ENCODE data around the gene POU6F2.

Gene POU6F2

GRCh38 chr7:39451901-39452300 is 474.2 kb downstream of the POU6F2 start:
- DNase-seq (ENCODE audit: low read depth), result no peak

DNA sequence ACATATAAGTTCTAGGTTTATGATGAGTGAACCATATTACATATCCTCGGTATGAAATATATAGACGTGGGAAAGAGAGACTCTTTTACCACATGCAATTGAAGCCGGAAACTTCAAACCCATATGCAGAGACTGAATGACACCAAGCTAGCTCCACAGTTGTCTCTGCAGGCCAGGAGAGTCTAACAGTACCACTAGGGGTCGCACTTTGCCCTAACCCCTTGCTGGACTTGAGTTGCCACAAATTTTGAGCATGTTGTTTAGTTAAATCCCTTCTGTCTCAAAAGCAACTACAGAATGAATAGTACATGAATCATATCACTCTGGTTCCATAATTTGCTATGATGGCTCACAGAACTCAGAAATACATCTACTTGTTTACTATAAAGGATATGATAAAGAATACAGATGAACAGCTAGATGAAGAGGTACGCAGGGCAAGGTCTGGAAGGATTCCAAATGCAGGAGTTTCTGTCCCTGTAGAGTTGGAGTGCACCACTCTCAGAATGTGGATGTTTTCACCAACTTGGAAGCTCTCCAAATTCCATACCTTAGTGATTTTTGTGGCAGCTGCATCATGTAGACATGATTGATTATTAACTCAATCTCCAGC is 476.1 kb downstream of the POU6F2 start:
- DNase-seq (ENCODE audit: low read depth), result peak; percentile 10

- DNase-seq (ENCODE audit: low read depth), result no peak
These were observed 480.5 kb downstream of the POU6F2 start for GRCh38 chr7:39458061-39458745.

DNA sequence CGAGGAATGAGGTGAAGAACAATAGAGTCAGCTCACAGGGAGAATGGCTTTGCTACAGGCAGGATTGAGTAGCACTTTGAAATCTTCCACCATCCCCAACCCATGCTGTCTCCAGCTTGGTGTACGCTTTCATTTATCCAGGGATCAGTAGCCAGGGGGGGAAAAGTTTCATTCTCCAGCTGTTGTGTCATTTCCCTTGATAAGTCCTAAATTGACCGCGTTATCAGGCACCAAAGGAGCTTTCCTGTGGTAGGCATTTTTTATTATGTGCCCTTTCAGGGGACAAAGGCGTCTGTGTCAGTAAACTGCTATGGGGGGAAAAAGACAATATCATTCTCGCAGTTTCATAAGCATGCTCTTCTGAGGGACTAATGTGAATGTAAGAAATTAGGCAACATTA is 481.9 kb downstream of the POU6F2 start:
- DNase-seq (ENCODE audit: low read depth), result no peak

- DNase-seq (ENCODE audit: low read depth), result no peak
These were observed 482.8 kb downstream of the POU6F2 start for GRCh38 chr7:39460486-39460885.

DNA sequence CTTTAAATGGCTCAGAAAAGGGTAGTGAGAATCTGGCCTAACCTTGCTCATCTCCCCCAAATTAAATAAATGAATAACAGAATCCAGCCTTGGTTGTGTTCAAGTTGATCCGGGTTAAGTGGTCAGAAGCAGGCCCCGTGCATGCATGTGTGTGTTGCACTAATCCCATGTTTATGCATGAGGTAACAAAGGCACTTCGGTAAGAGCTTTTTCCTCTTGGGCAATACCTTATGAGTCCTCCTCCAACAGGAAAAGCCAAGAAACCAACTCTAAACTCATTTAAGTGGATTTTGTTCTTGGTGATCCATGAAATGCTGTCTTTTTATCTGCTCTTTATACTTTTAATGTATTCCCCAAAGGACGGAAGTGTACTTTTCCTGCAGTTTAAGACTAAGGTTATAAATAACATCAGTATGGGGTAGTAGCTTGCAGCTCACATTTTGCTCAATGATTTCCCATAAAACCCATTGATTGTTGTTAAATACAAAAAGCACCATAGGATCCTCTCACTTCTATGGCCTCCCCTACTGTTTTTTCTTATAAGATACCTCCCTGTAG is 483.6 kb downstream of the POU6F2 start:
- no peak for DNase-seq (ENCODE audit: low read depth)

DNA sequence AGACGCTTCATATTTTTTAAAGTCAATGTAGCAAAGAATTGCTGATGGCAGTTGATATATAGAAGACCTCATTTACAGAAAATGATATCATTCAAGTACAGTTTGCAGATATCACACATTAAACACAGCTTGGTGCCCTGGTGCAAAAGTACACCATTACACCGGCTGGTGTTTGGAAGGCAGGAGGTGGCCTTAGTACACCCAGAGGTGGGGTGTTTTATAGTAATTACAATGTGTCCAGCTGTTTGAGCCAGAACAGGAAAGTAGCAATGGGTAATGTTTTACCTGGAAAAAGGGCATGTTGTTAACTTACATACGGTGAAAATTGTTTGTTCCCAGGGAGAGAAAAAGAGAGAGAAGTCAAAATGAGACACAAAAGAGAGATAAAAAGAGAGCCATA is 485.5 kb downstream of the POU6F2 start:
- no peak for DNase-seq (ENCODE audit: low read depth)

DNA sequence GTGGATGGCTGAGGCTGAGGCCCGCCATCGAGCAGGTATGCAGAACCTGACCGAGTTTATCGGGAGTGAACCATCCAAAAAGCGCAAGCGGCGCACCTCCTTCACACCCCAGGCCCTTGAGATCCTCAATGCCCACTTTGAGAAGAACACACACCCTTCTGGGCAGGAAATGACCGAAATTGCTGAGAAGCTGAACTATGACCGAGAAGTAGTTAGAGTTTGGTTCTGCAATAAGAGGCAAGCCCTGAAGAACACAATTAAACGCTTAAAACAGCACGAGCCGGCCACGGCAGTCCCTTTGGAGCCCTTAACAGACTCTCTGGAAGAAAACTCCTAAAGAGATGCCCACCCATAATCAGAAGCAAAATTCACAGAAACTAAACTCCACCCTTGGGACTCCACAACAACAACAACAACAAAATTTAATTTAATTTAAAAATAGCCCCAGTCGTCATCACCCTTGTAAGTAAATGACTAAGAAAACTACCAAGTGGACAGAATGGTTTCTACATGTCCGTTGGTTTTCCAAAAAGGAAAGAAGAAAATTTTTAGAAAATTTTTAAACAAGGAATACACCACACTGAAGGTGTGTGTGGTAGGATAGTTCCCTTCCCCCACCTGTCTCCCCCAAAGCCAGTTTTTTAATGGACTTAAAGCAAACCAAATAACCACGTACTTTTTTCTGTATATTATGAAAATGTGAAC is 486.8 kb downstream of the POU6F2 start:
- DNase-seq (ENCODE audit: low read depth), result no peak

DNA sequence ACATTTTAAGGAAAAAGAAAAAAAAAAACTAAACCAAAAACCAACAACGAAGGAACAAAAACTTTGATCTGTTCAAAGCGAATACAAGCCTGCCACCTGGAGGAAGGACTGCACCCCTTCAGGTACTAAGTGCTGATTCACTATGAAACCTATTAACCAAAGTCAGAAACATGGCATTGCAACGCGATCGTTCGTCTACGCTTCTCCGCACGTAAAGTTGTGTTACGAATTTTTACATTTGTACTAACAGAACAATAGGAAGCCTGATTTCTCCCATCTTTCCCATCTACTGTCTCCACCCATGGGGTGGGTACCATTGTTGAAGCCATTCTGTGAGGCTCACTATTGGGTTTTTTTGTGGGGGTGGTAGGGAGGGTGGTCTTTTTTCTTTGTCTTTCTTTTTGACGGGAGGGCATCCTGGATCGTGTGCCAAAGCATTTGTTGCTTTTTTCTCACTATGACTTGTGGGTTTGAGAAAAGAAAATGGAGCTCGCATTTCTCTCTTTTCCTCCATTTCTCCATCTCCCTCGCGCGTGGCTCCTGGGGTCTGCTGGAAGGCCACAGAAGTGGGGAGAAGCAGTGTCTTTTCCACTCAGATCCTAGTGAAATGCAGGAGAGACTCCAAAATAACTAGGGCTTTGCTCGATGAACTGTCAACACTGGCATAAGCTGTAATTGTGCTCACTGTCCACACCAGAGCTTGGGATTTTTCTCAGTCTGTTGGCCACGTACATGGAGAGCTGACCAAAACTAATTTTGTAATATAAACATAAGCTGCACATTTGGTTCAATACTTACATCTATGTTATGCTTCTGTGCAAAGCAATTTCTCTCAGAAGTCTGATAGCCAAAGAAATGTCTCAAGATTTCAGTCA is 487.6 kb downstream of the POU6F2 start:
- no peak for DNase-seq (ENCODE audit: low read depth)

DNA sequence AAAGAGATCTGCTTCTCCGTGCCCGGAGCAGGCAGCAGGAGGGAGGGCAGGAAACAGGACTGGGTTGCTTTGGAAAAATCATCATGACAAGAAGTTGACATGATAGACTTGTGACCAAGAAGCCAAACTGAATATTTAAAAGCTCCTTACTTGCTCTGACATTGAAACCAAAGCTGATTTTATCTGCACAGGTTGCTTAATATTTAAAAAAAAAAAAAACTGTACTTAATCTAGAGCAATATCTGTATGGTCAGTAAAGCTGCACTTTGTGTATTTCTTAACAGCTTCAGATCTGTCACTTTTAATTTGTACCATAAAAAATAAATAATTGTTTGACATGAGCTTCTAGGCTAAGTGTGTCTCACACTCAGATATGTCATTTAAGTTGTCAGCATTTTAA is 490.6 kb downstream of the POU6F2 start:
- DNase-seq (ENCODE audit: low read depth), result no peak

GRCh38 chr7:39468808-39469374 is 491.2 kb downstream of the POU6F2 start:
- no peak for DNase-seq (ENCODE audit: low read depth)

DNA sequence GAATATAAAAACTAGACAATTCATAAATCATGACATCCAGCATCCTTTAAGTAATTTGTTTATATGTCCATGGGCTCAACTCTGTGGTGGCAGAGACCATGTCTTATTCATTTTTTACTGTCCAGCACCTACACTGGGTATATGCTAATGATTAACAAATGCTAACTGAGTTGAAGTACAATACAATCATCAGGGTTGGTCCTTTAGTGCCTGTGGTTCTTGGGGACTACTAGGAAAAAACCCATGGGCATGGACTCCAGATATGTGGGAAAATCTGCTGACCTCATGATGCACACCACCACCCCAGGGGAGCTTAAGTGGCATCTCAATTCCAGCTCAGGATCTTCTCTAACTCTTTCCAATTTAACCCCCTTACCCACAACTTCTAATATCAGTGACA is 503.2 kb downstream of the POU6F2 start:
- DNase-seq (ENCODE audit: low read depth), result no peak

- no peak for DNase-seq (ENCODE audit: low read depth)
These were observed 511.0 kb downstream of the POU6F2 start for GRCh38 chr7:39488467-39489393.

GRCh38 chr7:39490296-39490695 is 512.6 kb downstream of the POU6F2 start:
- DNase-seq (ENCODE audit: low read depth), result no peak

- no peak for DNase-seq (ENCODE audit: low read depth)
These were observed 516.2 kb downstream of the POU6F2 start for GRCh38 chr7:39493934-39494333.

DNA sequence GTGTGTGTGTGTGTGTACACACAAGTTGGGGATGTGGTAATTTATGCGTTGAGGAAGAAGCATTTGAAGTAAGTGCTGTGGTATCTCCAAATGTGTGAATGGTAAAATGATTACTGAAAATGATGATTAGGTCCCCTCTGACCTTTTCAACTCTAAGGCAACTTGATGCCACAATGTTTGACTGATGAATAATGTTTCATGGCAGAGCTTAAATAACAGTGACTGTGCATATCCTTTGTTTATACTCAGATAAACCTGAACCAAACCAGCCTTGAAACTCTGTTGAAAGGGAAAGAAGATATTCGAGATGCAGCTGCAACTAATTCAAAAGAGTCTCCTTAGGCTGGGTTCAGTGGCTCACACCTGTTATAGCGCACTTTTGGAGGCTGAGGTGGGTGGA is 523.6 kb downstream of the POU6F2 start:
- no peak for DNase-seq (ENCODE audit: low read depth)

DNA sequence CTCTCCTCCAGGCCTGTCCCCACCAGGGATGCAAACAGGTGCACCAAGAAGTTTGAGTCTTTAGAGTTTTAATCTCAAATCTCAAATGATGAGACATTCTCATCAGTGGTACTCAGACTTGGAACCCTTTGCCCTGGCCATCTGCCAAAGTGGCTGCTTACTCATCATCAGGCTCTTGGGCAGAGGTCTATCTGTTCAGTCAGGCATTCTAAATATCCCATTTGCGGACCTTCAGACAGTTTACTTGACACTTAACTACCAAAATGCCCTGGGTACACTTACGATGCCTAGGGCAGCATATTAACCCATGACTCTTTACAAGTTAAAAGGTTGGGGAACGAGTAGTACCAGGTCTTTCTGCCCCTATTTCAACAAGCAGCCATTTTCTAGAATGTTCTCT is 527.3 kb downstream of the POU6F2 start:
- DNase-seq (ENCODE audit: low read depth), result no peak

- DNase-seq (ENCODE audit: low read depth), result no peak
These were observed 530.3 kb downstream of the POU6F2 start for GRCh38 chr7:39507866-39508551.

- DNase-seq (ENCODE audit: low read depth), result no peak
These were observed 531.7 kb downstream of the POU6F2 start for GRCh38 chr7:39509436-39509835.

DNA sequence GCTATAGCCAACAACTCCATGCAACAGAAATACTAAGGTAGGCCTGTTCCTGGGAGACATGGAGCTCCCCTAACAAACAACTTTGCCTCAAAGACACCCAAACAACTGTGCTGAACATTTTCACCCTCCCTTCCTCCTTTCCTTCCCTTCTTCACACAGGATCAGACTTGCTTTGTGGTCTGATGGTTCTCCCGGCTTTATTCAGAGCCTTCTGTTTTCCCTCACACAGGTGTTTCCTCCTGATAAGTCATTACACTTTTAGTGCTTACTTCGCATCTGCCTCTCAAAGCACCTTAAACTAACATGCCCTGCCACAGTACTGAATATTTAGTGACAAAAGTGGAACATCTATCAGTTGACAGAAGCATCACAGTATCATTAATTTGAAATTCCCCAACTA is 532.2 kb downstream of the POU6F2 start:
- no peak for DNase-seq (ENCODE audit: low read depth)
